ENCODE measurements around the gene DUOX2. TPM values are rescaled to one million over a fixed set of nuclear protein-coding genes. Genes with fewer than 3 reads are reported as not detected.

DUOX2 gene
- total RNA-seq, 4 donors from 2014 or later = 3.5 to 11.0 (median 3.9) TPM

DNA sequence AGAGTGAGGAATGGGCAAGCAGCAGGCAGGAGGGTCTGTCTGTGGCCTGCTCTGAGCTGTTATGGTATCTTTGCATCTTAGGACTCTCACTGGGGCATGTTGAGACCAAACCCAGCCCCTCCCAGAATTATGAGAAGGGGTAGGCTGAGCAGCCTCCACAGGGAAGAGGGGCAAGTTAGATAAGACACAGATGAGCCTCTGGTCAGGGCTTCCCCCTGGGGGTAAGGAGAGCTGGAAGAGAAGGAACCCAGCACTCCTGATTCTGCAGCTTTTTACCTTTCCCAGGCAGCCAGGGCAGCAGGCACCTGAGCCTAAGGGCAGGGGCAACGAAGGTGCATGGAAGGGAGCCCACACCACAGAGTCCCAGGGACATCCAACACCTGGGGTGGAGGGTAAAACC lies 35.1 kb upstream of the DUOX2 start:
- H3K4me3 ChIP-seq (ENCODE audit: low read depth, poor library complexity, severe bottlenecking) = no peak overlapping the region
- DNase-seq (ENCODE audit: low spot score in 2 of 2) = no peak
- intact Hi-C loops (cut with DNase I; ENCODE audit: low total_unique reads) = no loop called here
- 54 to 67% methylated on average over 1 of the region's 1 CpG for whole genome bisulfite sequencing, 2 donors
- TF ChIP-seq POLR2A (IDR thresholded peaks at IDR 0.05) = no peak
- TF ChIP-seq, protein P1, sequence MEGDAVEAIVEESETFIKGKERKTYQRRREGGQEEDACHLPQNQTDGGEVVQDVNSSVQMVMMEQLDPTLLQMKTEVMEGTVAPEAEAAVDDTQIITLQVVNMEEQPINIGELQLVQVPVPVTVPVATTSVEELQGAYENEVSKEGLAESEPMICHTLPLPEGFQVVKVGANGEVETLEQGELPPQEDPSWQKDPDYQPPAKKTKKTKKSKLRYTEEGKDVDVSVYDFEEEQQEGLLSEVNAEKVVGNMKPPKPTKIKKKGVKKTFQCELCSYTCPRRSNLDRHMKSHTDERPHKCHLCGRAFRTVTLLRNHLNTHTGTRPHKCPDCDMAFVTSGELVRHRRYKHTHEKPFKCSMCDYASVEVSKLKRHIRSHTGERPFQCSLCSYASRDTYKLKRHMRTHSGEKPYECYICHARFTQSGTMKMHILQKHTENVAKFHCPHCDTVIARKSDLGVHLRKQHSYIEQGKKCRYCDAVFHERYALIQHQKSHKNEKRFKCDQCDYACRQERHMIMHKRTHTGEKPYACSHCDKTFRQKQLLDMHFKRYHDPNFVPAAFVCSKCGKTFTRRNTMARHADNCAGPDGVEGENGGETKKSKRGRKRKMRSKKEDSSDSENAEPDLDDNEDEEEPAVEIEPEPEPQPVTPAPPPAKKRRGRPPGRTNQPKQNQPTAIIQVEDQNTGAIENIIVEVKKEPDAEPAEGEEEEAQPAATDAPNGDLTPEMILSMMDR (IDR thresholded peaks at IDR 0.05) = no peak

DNA sequence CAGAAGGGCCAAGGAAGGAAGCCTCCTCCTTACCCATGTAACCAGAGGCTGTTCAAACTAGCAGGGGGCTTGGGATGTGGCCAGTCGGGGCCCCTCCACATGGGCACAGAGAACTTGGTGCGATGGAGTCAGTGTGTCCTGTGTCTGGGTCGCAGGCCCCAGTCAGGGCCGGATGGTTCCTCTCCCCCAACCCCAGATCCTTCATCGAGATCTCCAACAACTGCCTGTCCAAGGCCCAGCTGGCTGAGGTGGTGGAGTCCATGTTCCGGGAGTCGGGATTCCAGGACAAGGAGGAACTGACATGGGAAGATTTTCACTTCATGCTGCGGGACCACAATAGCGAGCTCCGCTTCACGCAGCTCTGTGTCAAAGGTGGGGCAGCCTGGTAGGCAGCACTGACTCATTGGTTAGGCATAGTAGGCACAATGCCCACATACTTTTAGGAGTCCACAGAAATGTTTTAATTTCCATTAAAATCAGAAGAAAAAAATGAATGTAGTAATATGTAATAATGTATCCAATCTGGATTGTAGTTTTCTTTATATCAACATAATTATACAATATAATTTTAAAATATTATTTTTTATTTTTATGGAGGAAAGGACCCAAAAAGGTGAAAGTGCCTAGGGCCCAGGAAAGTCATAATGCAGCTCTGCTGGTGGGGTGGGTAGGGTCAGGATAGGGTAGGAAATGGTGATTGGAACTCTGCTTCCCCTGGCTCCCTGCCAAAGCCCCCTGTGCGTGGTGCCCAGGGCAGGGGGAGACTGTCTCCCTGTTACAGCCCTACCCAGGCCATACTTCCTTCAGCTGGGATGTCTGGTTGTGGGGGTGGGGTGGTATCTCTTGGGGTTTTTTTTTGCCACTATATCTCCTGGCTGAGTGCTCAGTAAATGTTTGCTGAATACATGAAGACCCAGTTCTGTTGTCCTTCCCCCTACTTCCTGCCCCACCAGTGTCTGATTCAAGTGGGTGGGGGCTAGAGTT lies 34.4 kb upstream of the DUOX2 start:
- no peak for DNase-seq (ENCODE audit: low spot score in 2 of 2)
- 67 to 78% methylated on average over 12 of the region's 12 CpGs for WGBS, 2 donors
- intact Hi-C loops (cut with DNase I; ENCODE audit: low total_unique reads) = no loop called here
- TF ChIP-seq POLR2A (IDR thresholded peaks at IDR 0.05) = no peak
- TF ChIP-seq, protein P1 (IDR thresholded peaks at IDR 0.05) = no peak
- H3K4me3 ChIP-seq (ENCODE audit: low read depth, poor library complexity, severe bottlenecking) = no peak overlapping the region

DNA sequence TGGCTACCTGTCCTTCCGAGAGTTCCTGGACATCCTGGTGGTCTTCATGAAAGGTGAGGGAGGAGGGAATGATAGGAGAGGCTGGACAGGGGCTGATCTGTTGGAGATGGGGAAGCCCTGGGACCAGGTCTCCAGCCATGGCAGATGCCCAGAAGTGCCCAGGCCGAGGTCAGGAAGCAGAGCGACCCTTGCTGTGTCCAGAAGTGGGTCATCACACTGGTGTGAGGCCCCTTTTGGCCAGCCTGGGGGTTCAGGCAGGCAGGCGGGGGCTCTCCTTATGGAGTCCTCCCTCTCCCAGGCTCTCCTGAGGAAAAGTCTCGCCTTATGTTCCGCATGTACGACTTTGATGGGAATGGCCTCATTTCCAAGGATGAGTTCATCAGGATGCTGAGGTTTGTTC lies 33.6 kb upstream of the DUOX2 start:
- no peak for TF ChIP-seq POLR2A (IDR thresholded peaks at IDR 0.05)
- TF ChIP-seq, protein P1 (IDR thresholded peaks at IDR 0.05) = no peak
- intact Hi-C loops (cut with DNase I; ENCODE audit: low total_unique reads) = no loop called here
- H3K4me3 ChIP-seq (ENCODE audit: low read depth, poor library complexity, severe bottlenecking) = no peak overlapping the region
- no peak for DNase-seq (ENCODE audit: low spot score in 2 of 2)
- WGBS, 2 donors = 94 to 96% methylated on average over 7 of the region's 7 CpGs

DNA sequence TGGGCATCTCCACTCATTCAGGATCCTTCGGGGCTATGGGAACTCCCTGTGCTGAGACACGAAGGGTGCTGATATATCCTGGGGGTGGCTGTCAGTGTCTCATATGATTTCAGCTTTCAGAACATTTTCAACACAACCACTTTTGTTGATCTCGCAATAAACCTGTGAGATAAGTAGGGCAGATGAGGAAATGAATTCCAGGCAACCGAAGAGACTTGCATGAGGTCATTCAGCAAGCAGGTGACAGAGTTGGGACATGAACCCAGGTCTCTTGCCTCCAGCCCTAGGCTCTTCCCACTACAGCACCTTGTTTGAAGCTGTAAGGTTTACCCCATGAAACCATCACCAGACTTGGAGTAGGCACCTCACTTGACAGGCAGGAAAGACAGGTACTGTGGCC lies 32.4 kb upstream of the DUOX2 start:
- no peak for DNase-seq (ENCODE audit: low spot score in 2 of 2)
- H3K4me3 ChIP-seq (ENCODE audit: low read depth, poor library complexity, severe bottlenecking) = no peak overlapping the region
- TF ChIP-seq POLR2A (IDR thresholded peaks at IDR 0.05) = no peak
- TF ChIP-seq, protein P1 (IDR thresholded peaks at IDR 0.05) = no peak
- intact Hi-C loops (cut with DNase I; ENCODE audit: low total_unique reads) = no loop called here
- WGBS, 2 donors = 51 to 65% methylated on average over 4 of the region's 4 CpGs

DNA sequence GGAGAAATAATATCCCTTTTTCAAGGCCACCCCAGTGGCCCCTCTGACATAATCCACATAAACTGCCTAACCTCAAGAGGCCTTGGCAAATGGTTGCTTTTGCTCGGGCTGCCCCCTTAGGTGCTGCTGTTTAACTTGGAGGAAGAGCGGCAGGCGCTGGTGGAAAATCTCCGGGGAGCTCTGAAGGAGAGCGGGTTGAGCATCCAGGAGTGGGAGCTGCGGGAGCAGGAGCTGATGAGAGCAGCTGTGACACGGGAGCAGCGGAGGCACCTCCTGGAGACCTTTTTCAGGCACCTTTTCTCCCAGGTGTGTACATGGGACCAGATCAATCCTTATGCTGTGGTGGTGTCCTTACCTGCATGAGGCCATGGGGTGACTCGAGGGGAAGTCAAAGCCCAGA lies 30.8 kb upstream of the DUOX2 start:
- intact Hi-C loops (cut with DNase I; ENCODE audit: low total_unique reads) = no loop called here
- no peak for DNase-seq (ENCODE audit: low spot score in 2 of 2)
- TF ChIP-seq POLR2A (IDR thresholded peaks at IDR 0.05) = no peak
- TF ChIP-seq, protein P1 (IDR thresholded peaks at IDR 0.05) = no peak
- 87 to 89% methylated on average over 9 of the region's 9 CpGs for WGBS, 2 donors
- no peak overlapping the region for H3K4me3 ChIP-seq (ENCODE audit: low read depth, poor library complexity, severe bottlenecking)

All from lower leg skin (tissue), 4 donors.